ACHN (cell line): ENCODE results near the gene DDIT3.
A peak's percentile ranks its signal among the peaks of the same experiment; 100 is the strongest.

ENCODE experiments used
- DNase-seq: peaks from one replicate; pipeline ENCODE4 v3.0.0-alpha.2; 2015
- in situ Hi-C: cut with HindIII; loops from 2 replicates; pipeline ENCODE4 v1.10.0; 2017; ENCODE audit warnings: low sequenced_read_pairs, low pct_ligation_motif_present, low pct_unique_long_range_greater_than_20kb

Gene DDIT3

DNA sequence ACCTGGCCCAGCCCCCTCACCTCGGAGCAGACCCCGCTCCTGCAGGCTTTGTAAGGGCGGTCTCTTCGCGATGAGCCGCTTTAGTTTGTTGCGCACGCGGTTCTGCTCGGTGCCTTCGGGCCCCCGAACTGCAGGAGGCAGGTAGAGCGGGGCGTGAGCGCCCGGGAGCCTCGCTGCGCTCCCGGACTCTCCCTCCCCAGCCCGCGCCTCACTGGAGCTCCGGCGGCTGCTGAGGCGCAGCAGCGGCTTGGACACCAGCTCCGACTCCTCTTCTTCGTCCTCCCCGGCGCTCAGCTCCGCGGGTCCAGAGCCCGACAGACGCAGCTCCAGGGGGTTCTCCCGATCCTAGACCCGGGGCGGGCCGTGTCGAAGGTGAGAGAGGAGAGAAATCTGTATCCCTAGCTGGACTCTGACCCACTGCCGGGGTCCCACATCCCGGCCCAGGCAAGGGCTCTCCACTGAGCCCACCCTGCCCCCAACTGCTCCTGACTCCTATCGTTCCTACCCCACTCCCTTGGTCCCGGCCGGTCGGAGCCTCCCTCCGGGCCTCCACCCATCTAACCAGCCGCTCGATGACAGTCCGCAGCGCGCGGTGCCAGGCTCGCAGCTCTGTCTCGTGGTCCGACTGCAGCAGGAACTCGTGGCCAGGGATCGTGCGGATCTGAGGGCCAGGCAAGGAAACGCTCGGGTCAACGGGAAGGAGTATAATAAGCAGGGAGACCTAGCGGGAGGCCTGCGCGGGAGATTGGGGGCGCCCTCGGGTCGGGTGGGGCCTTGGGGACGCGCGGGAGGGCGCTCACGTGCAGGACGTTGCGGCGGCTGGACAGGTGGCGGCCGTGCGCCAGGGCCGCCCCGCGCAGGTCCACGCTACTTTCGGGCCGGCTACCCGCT lies 44.8 kb downstream of the DDIT3 start:
- in situ Hi-C loops = no loop called here
- peak; percentile 50 for DNase-seq

DNA sequence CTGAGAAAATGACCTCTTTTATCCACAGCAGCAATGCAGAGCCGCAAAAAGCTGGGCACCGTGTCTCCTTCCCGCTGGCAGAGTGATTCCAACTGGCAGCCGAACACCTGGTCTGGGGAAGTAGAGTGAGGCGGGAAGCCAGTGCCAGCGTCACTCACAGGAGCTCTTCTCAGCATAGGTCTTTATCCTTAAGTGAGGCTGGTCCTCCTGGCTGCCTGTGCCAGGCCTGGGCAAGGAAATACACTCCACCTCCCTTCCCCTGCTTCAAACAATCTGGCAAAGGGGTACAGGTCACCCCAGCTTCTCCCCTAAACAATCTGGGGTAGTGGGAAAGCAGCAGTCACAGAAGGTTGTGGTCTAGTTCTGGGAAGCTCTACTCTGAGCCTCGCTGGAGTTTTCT lies 45.5 kb downstream of the DDIT3 start:
- in situ Hi-C loops = loop anchor here (25.0 kb wide), 1 partner anchor 188 kb away; no protein-coding TSS in a partner anchor
- DNase-seq = no peak

DNA sequence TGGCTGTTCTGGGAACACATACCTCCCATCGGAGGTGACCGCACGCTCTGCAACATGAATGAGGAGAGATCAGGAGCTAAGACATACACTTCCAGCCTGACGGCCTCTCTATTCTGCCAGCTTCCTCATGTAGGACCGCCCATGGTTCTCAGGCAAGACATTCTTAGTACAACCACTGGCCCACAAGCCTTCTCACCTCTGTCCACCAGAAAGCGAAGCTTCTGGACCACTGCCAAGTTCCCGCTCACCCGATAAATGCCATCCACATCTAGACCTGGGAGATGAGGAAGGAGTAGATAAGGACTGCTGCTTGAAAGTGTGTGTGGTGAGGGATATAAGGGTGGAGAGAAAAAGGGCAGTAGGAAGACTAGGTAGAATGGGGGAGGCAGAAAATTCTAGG lies 45.9 kb downstream of the DDIT3 start:
- in situ Hi-C loops = loop anchor here (25.0 kb wide), 1 partner anchor 187 kb away; no protein-coding TSS in a partner anchor
- no peak for DNase-seq

DNA sequence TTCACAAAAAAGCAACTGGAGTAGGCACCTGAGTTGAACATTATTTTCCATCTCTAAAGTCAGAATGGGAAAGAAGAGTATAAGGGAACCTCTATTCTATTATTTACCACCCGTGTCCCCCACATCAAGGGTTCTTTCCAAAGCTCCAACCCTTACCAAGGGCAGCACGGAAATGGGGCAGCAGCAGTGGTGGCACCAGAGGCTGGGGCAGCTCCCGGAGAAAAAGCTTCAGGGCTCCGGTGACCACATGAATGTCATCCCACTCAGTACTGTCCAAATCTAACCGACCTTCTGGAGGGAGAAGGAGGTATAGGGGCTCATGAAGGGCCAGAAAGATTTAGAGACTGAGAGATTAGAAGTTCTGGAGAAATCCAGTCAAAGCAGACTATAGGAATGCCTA lies 46.4 kb downstream of the DDIT3 start:
- in situ Hi-C loops = loop anchor here (25.0 kb wide), 1 partner anchor 187 kb away; no protein-coding TSS in a partner anchor
- DNase-seq = no peak

DNA sequence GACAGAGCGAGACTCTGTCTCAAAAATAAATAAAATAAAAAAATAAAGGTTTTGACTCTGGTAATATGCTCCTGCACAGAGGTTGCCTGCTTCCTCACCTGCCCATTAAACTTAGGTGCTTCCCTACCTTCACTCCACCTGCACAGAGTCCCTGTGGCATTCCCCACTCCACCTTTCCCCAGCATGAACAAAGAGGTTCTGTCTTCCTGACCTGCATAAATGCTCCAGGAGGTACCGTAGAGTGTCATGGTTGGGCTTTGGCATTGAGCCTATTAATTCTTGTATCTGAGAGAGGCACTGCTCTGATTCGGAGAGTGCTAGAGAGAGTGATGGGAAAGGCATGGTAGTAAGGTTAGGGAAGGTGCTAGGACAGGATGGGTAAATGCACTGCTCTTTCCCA lies 46.9 kb downstream of the DDIT3 start:
- DNase-seq = no peak
- in situ Hi-C loops = loop anchor here (25.0 kb wide), 1 partner anchor 186 kb away; no protein-coding TSS in a partner anchor

DNA sequence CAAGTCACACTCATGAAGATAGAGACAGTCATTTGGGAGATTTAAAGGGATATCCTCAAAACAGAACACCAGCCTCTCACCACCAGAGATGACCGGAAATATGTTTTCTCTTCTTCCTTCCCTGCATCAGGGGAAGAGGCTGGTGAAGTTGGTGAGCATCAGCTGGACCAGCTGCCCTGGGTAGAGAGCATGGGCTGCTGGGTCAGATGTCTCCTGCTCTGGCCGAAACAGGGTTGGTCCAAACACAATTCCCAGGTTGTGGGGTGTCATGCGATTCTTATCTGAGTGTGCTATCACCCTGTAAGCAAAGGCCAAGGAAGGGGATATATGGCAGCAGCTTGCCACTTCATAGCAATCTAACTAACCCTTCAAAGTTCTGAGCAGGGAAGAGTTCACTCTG lies 47.9 kb downstream of the DDIT3 start:
- no peak for DNase-seq
- in situ Hi-C loops = loop anchor here (25.0 kb wide), 1 partner anchor 185 kb away; no protein-coding TSS in a partner anchor

DNA sequence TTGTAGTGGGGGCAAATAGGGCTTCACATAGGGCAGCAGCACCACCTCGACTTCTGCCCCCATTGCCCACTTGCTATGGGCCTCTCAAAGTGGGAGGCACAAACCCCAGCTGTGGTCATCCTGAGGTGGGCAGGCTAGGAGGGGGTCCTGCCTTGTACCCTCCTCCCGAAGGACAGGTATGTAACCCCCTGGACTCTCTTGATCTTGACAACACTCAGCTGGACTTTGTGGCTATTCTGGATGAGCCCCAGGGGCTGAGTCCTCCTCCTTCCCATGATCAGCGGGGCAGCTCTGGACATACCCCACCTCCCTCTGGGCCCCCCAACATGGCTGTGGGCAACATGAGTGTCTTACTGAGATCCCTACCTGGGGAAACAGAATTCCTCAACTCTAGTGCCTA lies 48.7 kb downstream of the DDIT3 start:
- in situ Hi-C loops = loop anchor here (25.0 kb wide), 1 partner anchor 184 kb away; no protein-coding TSS in a partner anchor
- DNase-seq = no peak

DNA sequence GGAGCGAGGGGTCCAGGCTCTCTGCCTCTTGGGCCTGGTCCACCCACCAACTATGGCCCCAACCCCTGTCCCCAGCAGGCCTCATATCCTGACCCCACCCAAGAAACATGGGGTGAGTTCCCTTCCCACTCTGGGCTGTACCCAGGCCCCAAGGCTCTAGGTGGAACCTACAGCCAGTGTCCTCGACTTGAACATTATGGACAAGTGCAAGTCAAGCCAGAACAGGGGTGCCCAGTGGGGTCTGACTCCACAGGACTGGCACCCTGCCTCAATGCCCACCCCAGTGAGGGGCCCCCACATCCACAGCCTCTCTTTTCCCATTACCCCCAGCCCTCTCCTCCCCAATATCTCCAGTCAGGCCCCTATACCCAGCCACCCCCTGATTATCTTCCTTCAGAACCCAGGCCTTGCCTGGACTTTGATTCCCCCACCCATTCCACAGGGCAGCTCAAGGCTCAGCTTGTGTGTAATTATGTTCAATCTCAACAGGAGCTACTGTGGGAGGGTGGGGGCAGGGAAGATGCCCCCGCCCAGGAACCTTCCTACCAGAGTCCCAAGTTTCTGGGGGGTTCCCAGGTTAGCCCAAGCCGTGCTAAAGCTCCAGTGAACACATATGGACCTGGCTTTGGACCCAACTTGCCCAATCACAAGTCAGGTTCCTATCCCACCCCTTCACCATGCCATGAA lies 49.2 kb downstream of the DDIT3 start:
- DNase-seq = no peak

DNA sequence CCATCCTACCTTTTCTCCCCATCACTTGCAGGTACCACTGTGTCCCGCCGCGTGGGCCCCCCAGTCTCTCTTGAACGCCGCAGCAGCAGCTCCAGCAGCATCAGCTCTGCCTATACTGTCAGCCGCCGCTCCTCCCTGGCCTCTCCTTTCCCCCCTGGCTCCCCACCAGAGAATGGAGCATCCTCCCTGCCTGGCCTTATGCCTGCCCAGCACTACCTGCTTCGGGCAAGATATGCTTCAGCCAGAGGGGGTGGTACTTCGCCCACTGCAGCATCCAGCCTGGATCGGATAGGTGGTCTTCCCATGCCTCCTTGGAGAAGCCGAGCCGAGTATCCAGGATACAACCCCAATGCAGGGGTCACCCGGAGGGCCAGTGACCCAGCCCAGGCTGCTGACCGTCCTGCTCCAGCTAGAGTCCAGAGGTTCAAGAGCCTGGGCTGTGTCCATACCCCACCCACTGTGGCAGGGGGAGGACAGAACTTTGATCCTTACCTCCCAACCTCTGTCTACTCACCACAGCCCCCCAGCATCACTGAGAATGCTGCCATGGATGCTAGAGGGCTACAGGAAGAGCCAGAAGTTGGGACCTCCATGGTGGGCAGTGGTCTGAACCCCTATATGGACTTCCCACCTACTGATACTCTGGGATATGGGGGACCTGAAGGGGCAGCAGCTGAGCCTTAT lies 49.9 kb downstream of the DDIT3 start:
- in situ Hi-C loops = loop anchor here (25.0 kb wide), 1 partner anchor 183 kb away; no protein-coding TSS in a partner anchor
- no peak for DNase-seq

More for the DNA sequence above, 49.2 kb downstream of the DDIT3 start:
- in situ Hi-C loops = loop anchor here (25.0 kb wide), 1 partner anchor 184 kb away; no protein-coding TSS in a partner anchor

DNA sequence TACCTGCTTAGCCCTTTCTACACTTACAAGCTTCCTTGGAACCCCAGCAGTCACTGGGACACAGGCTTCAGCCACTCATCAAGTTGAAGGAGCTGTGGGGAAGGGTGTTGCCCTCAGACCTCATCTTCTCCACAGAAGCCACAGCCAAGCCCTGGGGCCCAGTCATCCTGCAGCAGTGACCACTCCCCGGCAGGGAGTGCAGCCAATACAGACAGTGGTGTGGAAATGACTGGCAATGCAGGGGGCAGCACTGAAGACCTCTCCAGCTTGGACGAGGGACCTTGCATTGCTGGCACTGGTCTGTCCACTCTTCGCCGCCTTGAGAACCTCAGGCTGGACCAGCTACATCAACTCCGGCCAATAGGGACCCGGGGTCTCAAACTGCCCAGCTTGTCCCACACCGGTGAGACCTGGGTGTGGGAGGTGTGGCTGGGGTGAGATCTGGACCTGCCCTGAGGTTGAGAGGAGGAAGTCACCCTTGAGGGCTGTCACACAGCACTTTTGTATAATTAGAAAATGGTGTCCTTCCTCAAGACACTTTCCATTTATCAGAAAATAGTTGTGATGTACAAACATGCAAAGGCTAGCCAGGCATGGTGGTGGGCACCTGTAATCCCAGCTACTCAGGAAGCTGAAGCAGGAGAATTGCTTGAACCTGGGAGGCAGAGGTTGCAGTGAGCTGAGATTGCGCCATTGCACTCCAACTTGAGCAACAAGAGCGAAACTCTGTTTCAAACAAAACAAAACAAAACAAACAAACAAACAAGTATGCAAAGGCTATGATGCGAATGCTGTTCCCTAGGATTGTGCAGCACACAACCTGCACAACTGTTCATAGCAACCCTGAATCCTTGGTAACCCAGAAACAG lies 50.8 kb downstream of the DDIT3 start:
- in situ Hi-C loops = loop anchor here (25.0 kb wide), 1 partner anchor 182 kb away; no protein-coding TSS in a partner anchor
- no peak for DNase-seq

DNA sequence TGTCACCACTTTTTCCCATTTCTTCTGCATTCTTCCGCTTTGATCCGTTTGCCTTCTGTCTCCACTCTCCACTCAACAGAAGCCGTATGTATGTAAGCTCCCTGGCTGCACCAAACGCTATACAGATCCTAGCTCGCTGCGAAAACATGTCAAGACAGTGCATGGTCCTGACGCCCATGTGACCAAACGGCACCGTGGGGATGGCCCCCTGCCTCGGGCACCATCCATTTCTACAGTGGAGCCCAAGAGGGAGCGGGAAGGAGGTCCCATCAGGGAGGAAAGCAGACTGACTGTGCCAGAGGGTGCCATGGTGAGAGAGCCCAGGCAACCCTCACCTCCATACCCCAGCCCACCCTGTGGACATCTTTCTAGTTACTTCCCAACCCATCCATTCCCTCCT lies 52.4 kb downstream of the DDIT3 start:
- in situ Hi-C loops = loop anchor here (25.0 kb wide), 1 partner anchor 181 kb away; no protein-coding TSS in a partner anchor
- DNase-seq = no peak

DNA sequence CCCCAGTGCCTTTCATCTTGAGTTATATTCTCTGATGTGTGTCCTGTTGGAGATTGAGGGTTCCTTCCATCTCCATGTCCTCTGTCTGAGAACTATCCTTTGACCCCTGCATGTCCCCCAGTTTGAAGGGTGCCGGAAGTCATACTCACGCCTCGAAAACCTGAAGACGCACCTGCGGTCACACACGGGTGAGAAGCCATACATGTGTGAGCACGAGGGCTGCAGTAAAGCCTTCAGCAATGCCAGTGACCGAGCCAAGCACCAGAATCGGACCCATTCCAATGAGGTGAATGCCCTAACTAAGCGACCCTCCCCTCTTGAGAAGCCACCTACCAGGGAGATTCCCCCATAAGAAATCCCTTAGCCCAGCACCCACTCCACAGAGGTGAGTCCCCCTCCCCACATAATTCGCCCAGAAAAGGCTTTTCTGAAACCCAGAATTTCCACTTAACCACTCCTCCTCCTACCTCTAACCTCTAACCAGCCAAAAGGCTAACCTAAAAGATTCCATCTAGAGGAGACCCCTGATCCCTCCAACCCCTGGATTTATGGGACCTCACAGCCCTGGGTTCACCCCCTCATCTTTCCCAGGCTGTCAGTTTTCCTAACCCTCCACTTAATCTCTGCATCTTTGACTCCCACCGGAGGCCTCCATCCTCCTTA lies 53.0 kb downstream of the DDIT3 start:
- in situ Hi-C loops = loop anchor here (25.0 kb wide), 1 partner anchor 180 kb away; no protein-coding TSS in a partner anchor
- DNase-seq = no peak
